Measurements from ENCODE around the gene GNB4.

GNB4 gene

GRCh38 chr3:179410331-179410730, 40.9 kb downstream of the GNB4 start:
- Histone ChIP-seq H3K27me3 (ENCODE audit: control insufficient read depth in 1 of 2, insufficient read depth in 2 of 2, low read length in 2 of 2) (no peaks in the 10 kb centered on the region), H3K27ac (ENCODE audit: low read depth, low read length) (no peak overlapping the region), H3K36me3 (ENCODE audit: insufficient read depth, low read length) (peaks cover 4% of the 10 kb centered on the region), H3K9ac (ENCODE audit: low read length) (no peak overlapping the region), H3K9me3 (ENCODE audit: low read length) (no peaks in the 10 kb centered on the region), H3K4me1 (ENCODE audit: insufficient read depth, low read length) (no peaks in the 10 kb centered on the region), H3K4me3 (ENCODE audit: low read depth in 1 of 2, low read length in 2 of 2) (no peak overlapping the region)

- no peaks in the 10 kb centered on the region for H3K27me3 ChIP-seq (ENCODE audit: control insufficient read depth in 1 of 2, insufficient read depth in 2 of 2, low read length in 2 of 2)
- H3K4me1 ChIP-seq (ENCODE audit: insufficient read depth, low read length) = no peaks in the 10 kb centered on the region
- no peak overlapping the region for H3K27ac ChIP-seq (ENCODE audit: low read depth, low read length)
- H3K36me3 ChIP-seq (ENCODE audit: insufficient read depth, low read length) = peaks cover 21% of the 10 kb centered on the region
- H3K4me3 ChIP-seq (ENCODE audit: low read depth in 1 of 2, low read length in 2 of 2) = no peak overlapping the region
- no peak overlapping the region for H3K9ac ChIP-seq (ENCODE audit: low read length)
- H3K9me3 ChIP-seq (ENCODE audit: low read length) = no peaks in the 10 kb centered on the region
These were observed 47.0 kb downstream of the GNB4 start for GRCh38 chr3:179404307-179404706.

GRCh38 chr3:179402963-179403362, 48.3 kb downstream of the GNB4 start:
- Histone ChIP-seq H3K36me3 (ENCODE audit: insufficient read depth, low read length) (peaks cover 21% of the 10 kb centered on the region), H3K9me3 (ENCODE audit: low read length) (no peaks in the 10 kb centered on the region), H3K27me3 (ENCODE audit: control insufficient read depth in 1 of 2, insufficient read depth in 2 of 2, low read length in 2 of 2) (no peaks in the 10 kb centered on the region), H3K27ac (ENCODE audit: low read depth, low read length) (no peak overlapping the region), H3K4me3 (ENCODE audit: low read depth in 1 of 2, low read length in 2 of 2) (no peak overlapping the region), H3K4me1 (ENCODE audit: insufficient read depth, low read length) (no peaks in the 10 kb centered on the region), H3K9ac (ENCODE audit: low read length) (no peak overlapping the region)

- Histone ChIP-seq H3K9ac (ENCODE audit: low read length) (no peak overlapping the region), H3K27me3 (ENCODE audit: control insufficient read depth in 1 of 2, insufficient read depth in 2 of 2, low read length in 2 of 2) (no peaks in the 10 kb centered on the region), H3K27ac (ENCODE audit: low read depth, low read length) (no peak overlapping the region), H3K4me3 (ENCODE audit: low read depth in 1 of 2, low read length in 2 of 2) (no peak overlapping the region), H3K9me3 (ENCODE audit: low read length) (no peaks in the 10 kb centered on the region), H3K4me1 (ENCODE audit: insufficient read depth, low read length) (no peaks in the 10 kb centered on the region), H3K36me3 (ENCODE audit: insufficient read depth, low read length) (peaks cover 21% of the 10 kb centered on the region)
These were observed 49.7 kb downstream of the GNB4 start for GRCh38 chr3:179401561-179401960.

GRCh38 chr3:179398574-179399231, 52.6 kb downstream of the GNB4 start:
- H3K9ac ChIP-seq (ENCODE audit: low read length) = no peak overlapping the region
- H3K9me3 ChIP-seq (ENCODE audit: low read length) = no peaks in the 10 kb centered on the region
- peaks cover 18% of the 10 kb centered on the region for H3K36me3 ChIP-seq (ENCODE audit: insufficient read depth, low read length)
- no peaks in the 10 kb centered on the region for H3K27me3 ChIP-seq (ENCODE audit: control insufficient read depth in 1 of 2, insufficient read depth in 2 of 2, low read length in 2 of 2)
- no peak overlapping the region for H3K27ac ChIP-seq (ENCODE audit: low read depth, low read length)
- no peaks in the 10 kb centered on the region for H3K4me1 ChIP-seq (ENCODE audit: insufficient read depth, low read length)
- no peak overlapping the region for H3K4me3 ChIP-seq (ENCODE audit: low read depth in 1 of 2, low read length in 2 of 2)

GRCh38 chr3:179391906-179392305, 59.4 kb downstream of the GNB4 start:
- Histone ChIP-seq H3K27ac (ENCODE audit: low read depth, low read length) (no peak overlapping the region), H3K27me3 (ENCODE audit: control insufficient read depth in 1 of 2, insufficient read depth in 2 of 2, low read length in 2 of 2) (no peaks in the 10 kb centered on the region), H3K36me3 (ENCODE audit: insufficient read depth, low read length) (peaks cover 15% of the 10 kb centered on the region), H3K4me1 (ENCODE audit: insufficient read depth, low read length) (no peaks in the 10 kb centered on the region), H3K9ac (ENCODE audit: low read length) (no peak overlapping the region), H3K4me3 (ENCODE audit: low read depth in 1 of 2, low read length in 2 of 2) (no peak overlapping the region), H3K9me3 (ENCODE audit: low read length) (no peaks in the 10 kb centered on the region)

- no peaks in the 10 kb centered on the region for H3K4me1 ChIP-seq (ENCODE audit: insufficient read depth, low read length)
- no peaks in the 10 kb centered on the region for H3K27me3 ChIP-seq (ENCODE audit: control insufficient read depth in 1 of 2, insufficient read depth in 2 of 2, low read length in 2 of 2)
- H3K4me3 ChIP-seq (ENCODE audit: low read depth in 1 of 2, low read length in 2 of 2) = no peak overlapping the region
- peaks cover 33% of the 10 kb centered on the region for H3K36me3 ChIP-seq (ENCODE audit: insufficient read depth, low read length)
- no peak overlapping the region for H3K9ac ChIP-seq (ENCODE audit: low read length)
- no peak overlapping the region for H3K27ac ChIP-seq (ENCODE audit: low read depth, low read length)
- H3K9me3 ChIP-seq (ENCODE audit: low read length) = no peaks in the 10 kb centered on the region
These were observed 74.8 kb downstream of the GNB4 start for GRCh38 chr3:179376474-179376873.

GRCh38 chr3:179375091-179375999, 75.9 kb downstream of the GNB4 start:
- Histone ChIP-seq H3K9ac (ENCODE audit: low read length) (no peak overlapping the region), H3K4me1 (ENCODE audit: insufficient read depth, low read length) (no peaks in the 10 kb centered on the region), H3K9me3 (ENCODE audit: low read length) (no peaks in the 10 kb centered on the region), H3K27ac (ENCODE audit: low read depth, low read length) (no peak overlapping the region), H3K36me3 (ENCODE audit: insufficient read depth, low read length) (peaks cover 33% of the 10 kb centered on the region), H3K27me3 (ENCODE audit: control insufficient read depth in 1 of 2, insufficient read depth in 2 of 2, low read length in 2 of 2) (no peaks in the 10 kb centered on the region), H3K4me3 (ENCODE audit: low read depth in 1 of 2, low read length in 2 of 2) (no peak overlapping the region)

- H3K4me1 ChIP-seq (ENCODE audit: insufficient read depth, low read length) = no peaks in the 10 kb centered on the region
- H3K4me3 ChIP-seq (ENCODE audit: low read depth in 1 of 2, low read length in 2 of 2) = no peak overlapping the region
- H3K27ac ChIP-seq (ENCODE audit: low read depth, low read length) = no peak overlapping the region
- no peaks in the 10 kb centered on the region for H3K9me3 ChIP-seq (ENCODE audit: low read length)
- H3K36me3 ChIP-seq (ENCODE audit: insufficient read depth, low read length) = peaks cover 32% of the 10 kb centered on the region
- no peaks in the 10 kb centered on the region for H3K27me3 ChIP-seq (ENCODE audit: control insufficient read depth in 1 of 2, insufficient read depth in 2 of 2, low read length in 2 of 2)
- no peak overlapping the region for H3K9ac ChIP-seq (ENCODE audit: low read length)
These were observed 77.3 kb downstream of the GNB4 start for GRCh38 chr3:179373938-179374337.

- H3K9me3 ChIP-seq (ENCODE audit: low read length) = no peaks in the 10 kb centered on the region
- no peak overlapping the region for H3K9ac ChIP-seq (ENCODE audit: low read length)
- H3K36me3 ChIP-seq (ENCODE audit: insufficient read depth, low read length) = peaks cover 19% of the 10 kb centered on the region
- no peak overlapping the region for H3K4me3 ChIP-seq (ENCODE audit: low read depth in 1 of 2, low read length in 2 of 2)
- H3K4me1 ChIP-seq (ENCODE audit: insufficient read depth, low read length) = no peaks in the 10 kb centered on the region
- H3K27me3 ChIP-seq (ENCODE audit: control insufficient read depth in 1 of 2, insufficient read depth in 2 of 2, low read length in 2 of 2) = no peaks in the 10 kb centered on the region
- no peak overlapping the region for H3K27ac ChIP-seq (ENCODE audit: low read depth, low read length)
These were observed 81.6 kb downstream of the GNB4 start for GRCh38 chr3:179369621-179370020.

- Histone ChIP-seq H3K4me3 (ENCODE audit: low read depth in 1 of 2, low read length in 2 of 2) (no peak overlapping the region), H3K9me3 (ENCODE audit: low read length) (no peaks in the 10 kb centered on the region), H3K27ac (ENCODE audit: low read depth, low read length) (no peak overlapping the region), H3K36me3 (ENCODE audit: insufficient read depth, low read length) (peaks cover 25% of the 10 kb centered on the region), H3K4me1 (ENCODE audit: insufficient read depth, low read length) (no peaks in the 10 kb centered on the region), H3K27me3 (ENCODE audit: control insufficient read depth in 1 of 2, insufficient read depth in 2 of 2, low read length in 2 of 2) (no peaks in the 10 kb centered on the region), H3K9ac (ENCODE audit: low read length) (no peak overlapping the region)
These were observed 87.9 kb downstream of the GNB4 start for GRCh38 chr3:179363332-179363731.
